NCI-H345 treated with DMSO at 0.1 percent for 48 hours (cell line): ENCODE results near the gene CNTNAP5.

Source experiments
- DNase-seq: peaks from one replicate; lab custom pipeline; 2025; ENCODE audit not compliant: unreplicated experiment; lab: John Stamatoyannopoulos, UW

The CNTNAP5 gene

DNA sequence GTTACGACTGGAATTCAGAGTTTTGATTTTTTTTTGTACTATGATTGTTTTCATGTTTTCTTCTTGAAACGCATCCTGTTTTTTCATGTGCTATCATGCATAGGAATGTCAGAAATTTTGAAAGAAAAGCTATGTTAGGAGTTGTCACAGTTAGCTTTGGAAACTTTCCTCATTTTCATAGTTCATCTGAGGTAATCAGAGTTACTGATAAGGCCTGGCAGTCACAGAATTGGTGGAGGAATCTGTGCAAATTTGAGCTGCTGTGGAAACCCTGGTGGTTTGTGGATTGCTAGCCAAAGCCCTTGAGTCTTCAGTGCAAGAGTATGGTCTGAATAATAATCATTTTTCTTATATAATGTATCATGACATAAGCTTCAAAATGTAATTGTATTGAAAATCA is 401.0 kb downstream of the CNTNAP5 start:
- no peak for DNase-seq

DNA sequence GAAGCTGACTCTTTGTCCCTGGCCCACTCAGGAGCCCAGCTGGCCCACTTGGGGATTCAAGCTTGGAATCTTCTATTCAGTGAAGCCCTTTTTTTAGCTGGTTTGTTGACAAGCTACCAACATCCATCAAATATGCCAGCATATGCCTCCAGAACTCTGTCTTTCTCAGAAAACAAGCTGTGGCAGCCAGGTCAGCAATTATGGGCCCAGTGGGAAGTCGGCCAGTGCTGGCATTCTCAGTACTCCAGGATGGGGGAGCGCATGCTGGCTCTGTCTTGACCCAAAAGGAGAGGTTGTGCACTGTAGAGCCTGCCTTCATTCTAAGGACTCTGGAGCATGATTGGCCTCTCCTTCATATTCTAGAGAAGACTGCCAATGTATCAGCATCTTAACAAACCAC is 401.5 kb downstream of the CNTNAP5 start:
- no peak for DNase-seq

- DNase-seq, result no peak
Observed at GRCh38 chr2:124437811-124438210, 412.7 kb downstream of the CNTNAP5 start.

DNA sequence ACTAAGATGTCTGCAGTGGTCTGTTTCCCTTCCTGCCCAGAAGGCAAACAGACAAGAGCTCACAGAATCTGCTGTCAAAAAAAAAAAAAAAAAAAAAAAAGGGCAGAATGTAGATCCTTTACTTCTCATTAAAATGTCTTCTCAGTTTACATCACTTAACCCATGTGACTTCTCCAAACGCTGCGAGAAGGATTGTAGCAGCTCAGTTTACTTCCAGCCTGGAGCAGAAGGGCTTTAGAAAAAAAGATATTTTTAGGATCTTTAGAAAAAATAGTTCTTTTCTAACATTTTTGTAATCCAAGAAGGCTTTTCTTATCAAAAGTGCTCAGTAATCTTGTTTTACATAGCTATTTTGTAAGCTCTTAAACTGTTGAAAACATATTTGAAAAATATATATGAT is 425.4 kb downstream of the CNTNAP5 start:
- DNase-seq, result no peak

DNA sequence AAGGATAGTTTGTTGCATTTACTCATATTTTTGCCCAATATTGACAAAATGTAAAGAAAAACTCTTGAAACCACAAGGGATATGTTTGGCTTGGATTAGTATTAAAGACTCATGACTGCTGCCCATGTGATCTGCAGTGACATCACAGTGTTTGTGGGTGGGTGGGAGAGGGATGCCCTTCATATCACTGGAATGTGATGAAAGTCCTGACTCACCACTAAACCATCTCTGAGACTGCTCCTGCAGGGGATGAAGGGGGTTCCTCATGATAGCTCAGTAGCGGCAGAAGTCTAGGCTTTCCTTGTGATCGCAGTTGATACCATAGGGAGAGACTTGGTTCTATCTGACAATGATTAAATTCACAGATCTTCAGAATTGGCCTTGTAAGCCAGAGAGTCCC is 451.2 kb downstream of the CNTNAP5 start:
- no peak for DNase-seq

DNA sequence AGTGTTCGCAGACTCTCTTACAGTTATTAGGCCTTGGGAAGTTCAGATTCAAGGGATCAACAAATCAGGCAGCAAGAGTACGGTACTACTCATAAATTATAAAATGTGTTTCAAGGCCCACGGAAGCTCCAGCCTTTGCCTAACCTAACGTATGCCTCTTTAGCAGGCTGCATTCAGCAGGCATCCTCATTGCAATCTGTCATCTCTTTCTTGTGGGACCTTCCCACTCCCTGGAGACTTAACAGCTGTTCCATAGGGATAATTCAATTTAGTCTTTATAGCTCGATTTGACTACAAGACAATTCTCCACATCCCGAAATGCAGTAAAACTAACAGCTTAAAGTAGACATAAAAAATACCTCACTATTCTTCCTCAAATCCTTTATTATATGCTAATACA is 453.7 kb downstream of the CNTNAP5 start:
- DNase-seq, result no peak

DNA sequence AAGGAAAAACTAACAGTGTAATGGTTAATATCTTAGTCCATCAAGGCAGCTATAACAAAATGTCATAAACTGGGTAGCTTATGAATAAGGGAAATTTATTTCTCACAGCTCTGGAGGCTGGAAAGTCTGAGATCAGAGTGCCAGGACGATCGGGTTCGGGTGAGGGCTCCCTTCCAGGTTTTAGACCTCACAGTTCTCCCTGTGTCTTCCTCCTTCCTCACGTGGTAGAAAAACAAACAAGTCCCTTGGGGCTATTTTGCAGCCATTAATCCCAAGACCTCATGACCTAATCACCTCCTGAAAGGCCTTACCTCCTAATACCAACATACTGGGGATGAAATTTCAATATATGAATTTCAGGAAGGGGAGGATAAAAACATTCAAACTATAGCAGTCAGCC is 455.9 kb downstream of the CNTNAP5 start:
- no peak for DNase-seq

DNA sequence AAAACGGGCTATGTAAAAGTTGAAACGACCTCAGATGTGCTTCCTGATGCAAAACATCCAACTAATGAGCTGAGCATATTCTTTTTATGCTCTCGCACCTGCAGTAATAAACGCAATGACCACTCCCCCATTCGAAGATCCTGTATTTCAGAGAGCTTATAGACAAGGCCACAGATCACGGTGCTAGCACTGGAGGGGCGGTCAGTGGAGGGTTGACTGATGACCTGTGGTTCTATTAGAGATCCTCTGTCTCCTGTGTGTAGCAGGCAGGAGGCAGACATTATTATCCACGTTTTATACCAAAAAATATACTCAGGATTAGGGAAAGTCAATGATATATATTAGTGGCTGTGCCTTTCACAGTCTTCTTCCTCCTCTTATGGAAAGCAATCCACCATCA is 457.0 kb downstream of the CNTNAP5 start:
- DNase-seq, result no peak

DNA sequence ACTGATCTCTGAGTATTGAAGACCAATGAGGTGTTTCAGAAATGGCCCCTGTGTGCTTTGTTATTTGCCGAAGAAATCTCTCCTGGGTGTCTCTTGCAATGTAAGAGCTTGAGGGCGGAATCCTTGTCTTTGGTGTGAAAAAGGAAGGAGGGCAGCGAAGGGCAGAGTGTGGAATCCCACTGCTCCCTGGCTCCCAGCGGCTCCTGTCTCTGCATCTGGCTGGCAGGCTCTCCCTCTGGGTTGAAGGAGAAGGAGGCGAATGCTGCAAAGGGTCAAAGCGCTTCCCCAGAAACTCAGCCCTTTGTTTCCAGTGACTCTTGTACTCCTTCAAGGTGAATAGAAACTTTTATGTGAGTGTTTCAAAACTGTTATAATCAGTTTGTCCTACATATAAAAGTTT is 457.5 kb downstream of the CNTNAP5 start:
- no peak for DNase-seq

- no peak for DNase-seq
Observed at GRCh38 chr2:124485659-124486058, 460.6 kb downstream of the CNTNAP5 start.

DNA sequence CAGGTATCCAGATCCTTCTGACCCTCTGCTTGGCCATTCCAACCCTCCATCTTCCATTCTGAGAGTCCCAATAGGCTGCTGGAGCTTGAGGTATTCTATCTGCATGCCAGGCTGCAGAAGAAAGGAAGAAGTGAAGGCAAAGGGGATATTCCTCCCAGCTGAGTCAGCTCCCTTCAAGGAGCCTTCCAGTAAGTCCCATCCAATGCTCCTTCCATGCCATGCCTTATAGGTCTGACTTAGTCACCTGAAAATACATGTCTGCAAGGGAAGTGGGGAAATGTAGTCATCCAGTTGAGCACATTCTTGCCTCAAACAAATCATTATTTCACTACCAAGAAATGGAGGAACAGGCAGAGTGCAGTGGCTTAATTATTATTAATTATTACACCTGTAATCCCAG is 464.6 kb downstream of the CNTNAP5 start:
- no peak for DNase-seq

- no peak for DNase-seq
Observed at GRCh38 chr2:124501575-124502152, 476.6 kb downstream of the CNTNAP5 start.

DNA sequence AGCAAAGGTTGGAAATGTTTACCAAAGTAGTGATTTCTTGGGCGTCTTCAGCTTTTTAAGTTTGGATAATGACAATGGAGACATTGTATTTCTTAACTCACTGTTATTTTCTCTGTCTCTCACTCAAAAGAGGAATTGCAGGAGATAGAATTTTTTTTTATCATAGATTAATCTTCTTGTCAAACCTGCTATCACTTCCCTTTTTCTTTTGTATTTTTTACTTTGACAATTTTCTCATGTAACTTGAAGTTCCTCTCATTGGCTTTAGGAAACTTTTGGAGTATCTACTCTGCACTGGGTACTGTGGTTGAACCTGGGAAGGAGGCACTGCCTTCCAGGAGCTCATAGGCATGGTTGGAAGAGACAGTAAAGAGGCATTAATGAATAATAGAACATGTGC is 489.1 kb downstream of the CNTNAP5 start:
- DNase-seq, result no peak

DNA sequence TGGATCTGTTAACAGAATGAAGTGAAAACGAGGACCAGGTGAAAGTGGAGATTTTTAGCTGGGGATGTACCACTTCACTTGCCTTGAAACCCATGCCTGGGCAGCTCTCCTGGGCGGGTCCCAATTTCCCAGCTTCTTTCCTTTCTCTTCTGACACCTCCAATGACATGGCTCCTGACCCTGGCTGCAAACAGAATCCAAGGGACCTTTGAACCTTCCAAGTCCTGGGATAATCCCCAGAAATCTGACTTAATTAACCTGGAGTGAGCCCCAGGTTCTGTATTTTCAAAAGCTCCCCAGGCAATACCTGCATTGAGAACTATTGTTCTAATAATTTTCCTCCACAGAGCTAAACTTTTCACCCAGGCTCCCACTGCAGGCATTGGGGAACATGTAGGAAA is 495.9 kb downstream of the CNTNAP5 start:
- DNase-seq, result no peak

- DNase-seq, result no peak
Observed at GRCh38 chr2:124523096-124523495, 498.0 kb downstream of the CNTNAP5 start.

DNA sequence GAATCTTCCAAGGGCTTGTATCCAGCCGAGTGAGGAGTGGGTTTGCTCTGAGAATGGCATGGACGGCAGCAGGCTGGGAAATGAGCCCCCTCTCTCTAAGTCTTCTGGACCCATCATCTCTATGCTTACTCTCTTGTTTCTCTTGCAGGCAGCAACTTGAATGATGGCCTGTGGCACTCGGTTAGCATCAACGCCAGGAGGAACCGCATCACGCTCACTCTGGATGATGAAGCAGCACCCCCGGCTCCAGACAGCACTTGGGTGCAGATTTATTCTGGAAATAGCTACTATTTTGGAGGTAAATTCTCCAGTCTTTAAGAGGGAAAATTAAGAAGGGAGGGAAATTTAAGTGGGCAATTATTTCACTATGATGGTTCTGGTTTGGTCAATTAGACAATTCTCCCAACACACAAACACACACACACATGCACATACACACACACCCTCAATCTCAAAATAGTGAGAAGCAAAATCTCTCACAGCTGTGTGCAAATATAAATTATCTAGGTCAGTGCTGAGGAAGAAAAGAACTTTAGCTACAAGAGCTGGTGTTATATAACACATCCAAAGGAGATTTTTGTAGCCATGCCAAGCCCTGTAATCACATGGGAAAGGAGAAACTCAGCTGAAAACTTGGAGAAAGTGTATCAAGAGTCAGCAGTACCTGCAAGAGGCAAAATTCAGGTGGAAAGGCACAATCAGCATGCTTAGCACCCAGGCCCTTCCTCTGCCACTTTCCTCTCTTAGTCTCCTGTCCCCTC is 499.2 kb downstream of the CNTNAP5 start:
- no peak for DNase-seq

GRCh38 chr2:124526221-124526620 is 501.1 kb downstream of the CNTNAP5 start:
- no peak for DNase-seq

DNA sequence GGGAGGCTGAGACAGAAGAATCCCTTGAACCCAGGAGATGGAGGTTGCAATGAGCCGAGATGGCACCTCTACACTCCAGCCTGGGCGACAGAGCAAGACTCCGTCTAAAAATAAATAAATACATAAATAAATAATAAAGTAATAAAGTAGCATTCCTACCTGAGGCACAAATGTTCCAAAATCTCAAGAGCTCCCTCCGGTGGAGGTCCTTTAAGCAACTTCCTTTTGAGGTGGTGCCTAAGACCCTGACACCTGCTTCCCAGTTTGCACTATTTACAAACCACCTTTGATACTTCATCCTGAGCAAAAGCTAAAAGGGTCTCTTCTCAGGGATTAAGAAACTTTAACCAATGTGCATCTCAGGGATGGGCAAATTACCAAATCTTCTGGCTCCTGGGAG is 505.1 kb downstream of the CNTNAP5 start:
- no peak for DNase-seq

GRCh38 chr2:124533226-124533954 is 508.3 kb downstream of the CNTNAP5 start:
- DNase-seq, result no peak

DNA sequence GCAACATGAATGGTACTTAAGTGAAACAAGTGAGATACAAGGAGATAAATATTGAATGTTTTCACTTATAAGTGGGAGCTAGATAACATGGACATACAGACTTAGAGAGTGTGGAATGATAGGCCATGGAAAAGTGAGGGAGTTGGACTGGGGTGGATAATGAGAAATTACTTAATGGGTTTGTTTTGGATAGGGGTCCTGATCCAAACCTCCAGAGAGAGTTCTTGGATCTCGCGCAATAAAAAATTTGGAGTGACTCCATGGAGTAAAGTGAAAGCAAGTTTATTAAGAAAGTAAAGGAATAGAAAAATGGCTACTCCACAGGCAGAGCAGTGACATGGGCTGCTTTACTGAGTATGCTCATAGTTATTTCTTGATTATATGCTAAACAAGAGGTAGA is 508.9 kb downstream of the CNTNAP5 start:
- no peak for DNase-seq

DNA sequence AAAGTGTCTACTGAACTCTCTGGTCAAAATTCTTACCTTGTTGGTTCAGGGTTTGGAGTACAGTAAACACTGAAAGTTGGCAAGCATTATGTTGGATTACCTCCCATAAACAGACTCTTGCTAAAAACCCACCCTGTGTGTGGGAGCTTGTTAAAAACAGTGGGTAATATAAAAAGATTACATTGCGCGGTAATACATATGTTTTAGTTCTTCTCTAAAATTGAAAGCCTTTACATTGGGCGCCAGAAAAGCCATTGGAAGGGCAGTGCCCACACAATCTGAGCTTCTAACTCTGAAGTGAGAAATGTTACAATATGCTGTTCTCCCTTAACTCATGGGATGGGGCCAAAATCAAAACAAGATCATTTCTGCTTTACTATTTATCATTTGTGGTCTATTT is 510.7 kb downstream of the CNTNAP5 start:
- no peak for DNase-seq

DNA sequence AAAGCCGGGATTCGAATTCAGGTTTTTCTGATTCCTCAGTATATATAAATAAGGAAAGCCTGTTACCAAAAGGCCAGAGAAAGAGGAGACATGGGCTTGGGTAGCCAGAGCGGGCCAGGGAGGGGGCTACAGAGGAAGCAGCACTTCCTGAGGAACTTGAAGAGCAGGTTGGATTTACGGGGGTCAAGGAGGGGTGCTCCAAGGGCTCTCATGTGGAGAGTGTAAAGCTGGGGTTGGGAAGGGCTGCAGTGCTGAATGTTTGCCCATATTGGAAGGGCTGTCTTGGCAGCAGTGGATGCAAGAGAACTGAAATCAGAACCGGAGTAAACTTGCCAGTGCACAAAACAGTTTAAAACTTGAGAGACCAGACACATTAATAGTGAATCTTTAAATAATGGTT is 511.5 kb downstream of the CNTNAP5 start:
- DNase-seq, result no peak
